HG02763 (cell line): Measurements from ENCODE around the gene B4GALT1.
A peak's percentile ranks its signal among the peaks of the same experiment; 100 is the strongest.

Experiments used
- ATAC-seq: cut with Tn5 transposase; IDR thresholded peaks from one replicate; pipeline ENCODE4 v1.9.1; 2021; ENCODE audit warnings: mild to moderate bottlenecking, moderate library complexity; ENCODE audit not compliant: unreplicated experiment

Gene B4GALT1

GRCh38 chr9:33125871-33126823 lies 41.0 kb downstream of the B4GALT1 start:
- ATAC-seq: no peak

- no peak for ATAC-seq
Measured at GRCh38 chr9:33125461-33125860, 41.7 kb downstream of the B4GALT1 start.

GRCh38 chr9:33124751-33125381 lies 42.3 kb downstream of the B4GALT1 start:
- ATAC-seq: peak; percentile 73

- ATAC-seq: no peak
Measured at GRCh38 chr9:33124046-33124445, 43.1 kb downstream of the B4GALT1 start.

DNA sequence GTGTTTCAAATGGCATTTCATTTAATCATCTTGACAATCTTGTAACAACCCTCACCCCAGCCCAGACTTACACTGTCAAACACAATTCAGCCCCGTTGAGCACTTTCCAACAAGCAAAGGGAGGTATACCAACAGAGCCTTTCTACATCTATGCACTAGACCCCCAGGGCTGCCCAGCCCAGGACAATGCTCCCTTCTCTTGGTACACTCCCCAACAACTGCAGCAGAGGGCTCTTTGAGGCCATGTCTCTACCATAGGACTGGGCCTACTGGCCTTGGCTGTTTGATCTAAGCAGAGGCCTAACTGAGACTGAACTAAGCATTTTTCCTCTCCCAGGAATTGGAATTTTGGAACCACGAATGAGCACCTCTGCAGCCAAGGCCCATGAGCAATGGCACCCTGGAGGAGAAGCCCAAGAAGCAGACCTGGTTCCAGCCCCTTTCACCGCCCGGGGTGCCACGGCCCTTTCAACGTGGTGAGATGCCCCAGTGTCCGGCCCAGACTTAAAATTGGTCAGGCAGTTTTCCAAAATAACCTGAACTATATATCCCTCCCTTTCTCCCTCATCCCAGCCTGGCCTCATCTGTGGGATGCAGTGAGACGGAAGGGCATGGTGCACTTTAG lies 43.6 kb downstream of the B4GALT1 start:
- no peak for ATAC-seq

DNA sequence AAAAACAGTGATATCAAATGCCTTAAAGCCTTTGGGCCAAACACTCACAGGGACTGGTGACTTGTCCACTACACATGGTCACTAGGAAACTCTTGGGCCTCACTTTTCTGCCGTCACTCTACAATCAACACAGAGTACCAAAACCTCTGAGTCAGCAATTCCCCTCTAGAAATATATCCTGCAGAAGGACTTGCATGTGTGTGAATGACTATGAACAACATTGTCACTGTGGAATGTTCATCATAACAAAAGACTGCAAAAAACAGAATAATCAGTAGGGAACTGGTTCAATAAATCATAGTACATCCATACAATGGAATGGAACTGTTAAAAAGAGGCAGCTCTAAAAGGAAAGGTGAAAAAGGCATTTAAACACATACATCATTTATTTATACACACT lies 46.5 kb downstream of the B4GALT1 start:
- no peak for ATAC-seq

DNA sequence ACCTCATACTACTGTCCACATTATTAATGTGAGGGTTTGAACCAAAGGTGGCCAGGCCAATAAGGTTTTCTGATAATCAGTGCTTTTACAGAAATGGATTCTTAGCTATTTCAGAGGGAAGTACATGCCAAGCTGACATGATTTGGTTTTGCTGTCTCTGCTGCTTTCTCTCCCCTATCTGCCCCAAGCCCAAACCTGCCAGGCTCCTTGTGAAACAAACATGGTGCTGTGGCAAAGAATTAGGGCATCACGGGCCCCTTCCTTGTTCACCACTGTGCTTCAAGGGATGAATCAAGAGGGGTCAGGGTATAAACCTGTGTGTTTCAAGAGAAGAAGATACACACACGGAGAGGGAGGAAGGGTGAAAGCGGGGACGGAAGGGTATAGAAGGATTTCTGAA lies 49.3 kb downstream of the B4GALT1 start:
- no peak for ATAC-seq

- no peak for ATAC-seq
Measured at GRCh38 chr9:33117306-33117705, 49.8 kb downstream of the B4GALT1 start.

- no peak for ATAC-seq
Measured at GRCh38 chr9:33116860-33117259, 50.3 kb downstream of the B4GALT1 start.

- ATAC-seq: no peak
Measured at GRCh38 chr9:33114746-33115145, 52.4 kb downstream of the B4GALT1 start.

GRCh38 chr9:33113799-33114547 lies 53.2 kb downstream of the B4GALT1 start:
- ATAC-seq: no peak

DNA sequence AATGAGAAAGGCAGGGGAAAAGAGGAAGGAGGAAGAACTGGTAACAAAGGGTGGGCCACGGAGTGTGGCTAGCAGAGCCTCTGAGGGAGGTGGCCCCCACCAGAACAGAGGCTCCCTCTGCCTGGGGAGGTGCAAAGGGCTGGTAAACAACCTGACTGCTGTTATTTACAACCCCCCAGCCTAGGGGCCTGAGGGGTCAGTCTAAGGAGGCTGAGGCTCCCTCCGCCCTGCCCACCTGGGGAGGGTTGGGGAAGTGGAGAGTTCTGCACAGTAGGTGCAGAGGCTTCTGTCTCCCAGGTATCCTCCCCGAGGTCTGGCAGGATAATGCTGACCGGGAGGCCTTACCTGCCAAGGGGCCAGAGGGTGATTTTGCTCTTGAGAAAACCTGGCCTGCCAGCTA lies 55.0 kb downstream of the B4GALT1 start:
- ATAC-seq: no peak

- no peak for ATAC-seq
Measured at GRCh38 chr9:33111631-33112030, 55.5 kb downstream of the B4GALT1 start.

GRCh38 chr9:33110686-33111085 lies 56.5 kb downstream of the B4GALT1 start:
- no peak for ATAC-seq

DNA sequence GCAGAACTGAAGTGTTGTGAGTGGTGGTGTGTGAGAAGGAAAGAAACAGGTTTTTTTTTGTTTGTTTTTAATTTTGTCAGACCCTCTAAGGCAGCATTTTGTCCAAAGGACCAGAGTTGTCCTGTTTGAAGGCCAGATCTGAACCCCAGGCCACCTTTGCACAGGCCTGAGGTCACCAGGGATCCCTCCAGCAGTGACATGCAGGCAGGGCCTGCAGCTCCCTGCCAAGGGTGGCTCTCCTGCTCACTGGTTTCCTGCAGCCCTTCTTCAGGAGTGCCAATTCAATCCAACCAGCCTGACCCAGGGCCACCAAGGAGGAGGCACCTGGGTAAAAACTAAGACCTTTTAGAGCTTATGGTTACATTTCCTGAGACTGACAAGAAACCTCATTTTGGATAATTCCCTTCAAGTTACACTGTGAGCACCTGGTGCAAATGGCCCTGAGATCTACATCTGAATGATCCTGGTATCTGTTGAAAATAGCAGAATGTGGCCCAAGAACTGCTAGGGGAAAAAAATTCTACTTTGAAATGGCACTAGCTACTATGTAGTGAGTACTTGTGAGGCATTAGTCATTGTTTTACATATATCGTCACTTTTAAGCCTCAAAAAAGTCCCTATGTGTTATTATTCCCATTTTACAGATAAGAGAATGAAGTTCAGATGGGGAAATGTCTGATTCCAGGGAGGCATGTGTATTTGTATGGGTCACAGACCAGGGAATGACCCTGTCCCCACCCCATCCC lies 57.1 kb downstream of the B4GALT1 start:
- no peak for ATAC-seq

GRCh38 chr9:33109097-33109496 lies 58.0 kb downstream of the B4GALT1 start:
- ATAC-seq: no peak

- ATAC-seq: no peak
Measured at GRCh38 chr9:33108472-33108871, 58.7 kb downstream of the B4GALT1 start.

DNA sequence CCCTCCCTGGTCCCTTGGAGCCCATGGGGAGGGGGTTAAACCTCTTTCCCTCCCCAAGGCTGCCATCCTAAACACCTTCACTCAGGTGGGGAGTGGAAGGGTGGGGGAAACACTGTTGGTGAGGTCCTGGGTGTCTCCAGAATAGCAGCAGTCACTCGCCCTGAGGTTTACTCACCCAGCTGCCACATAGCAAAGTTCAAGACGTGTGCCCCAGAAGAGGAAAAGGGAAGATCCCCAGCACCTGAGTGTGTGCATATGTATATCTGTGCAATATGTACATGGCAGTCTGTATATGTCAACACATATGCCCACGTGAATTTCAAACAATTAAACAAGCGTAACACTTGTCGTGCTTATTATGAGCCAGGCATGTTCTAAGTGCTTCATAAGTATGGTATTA lies 59.4 kb downstream of the B4GALT1 start:
- ATAC-seq: no peak

DNA sequence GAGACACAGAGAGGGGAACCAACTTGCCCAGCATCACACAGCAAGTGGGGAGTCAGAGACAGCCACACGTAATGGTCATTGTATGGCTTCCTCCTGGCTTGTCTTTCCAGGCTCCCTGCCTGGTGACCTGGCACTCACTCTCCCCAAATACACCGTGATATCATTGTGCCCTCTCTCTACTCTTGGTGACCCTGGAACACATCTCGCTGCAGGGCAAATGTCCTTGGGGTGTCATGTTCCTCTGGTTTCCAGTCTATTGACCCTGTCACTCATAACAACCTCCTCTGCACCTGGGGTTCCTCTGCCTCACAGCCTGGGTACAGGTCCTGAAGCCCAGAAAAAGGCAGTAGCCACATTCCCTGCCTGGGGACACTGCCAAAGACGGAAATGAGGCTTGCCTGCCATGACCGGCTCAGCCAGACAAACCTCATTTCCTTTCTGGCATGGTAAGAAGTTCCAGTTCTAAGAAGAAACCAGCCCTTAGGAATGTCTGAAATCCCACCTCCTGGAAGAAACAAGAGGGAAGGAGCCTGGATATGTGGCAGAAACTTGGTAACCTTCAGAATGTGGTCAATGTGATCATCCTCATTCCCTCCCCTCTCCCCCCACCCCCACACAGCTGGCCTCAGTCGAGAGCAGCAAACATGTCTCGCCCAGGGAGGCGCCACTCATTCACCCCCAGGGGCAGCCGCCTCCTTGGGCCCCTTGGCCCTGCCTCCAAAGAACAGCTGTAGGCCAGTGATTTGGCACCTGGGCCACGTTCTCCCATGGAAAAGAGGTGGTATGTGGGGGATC lies 60.1 kb downstream of the B4GALT1 start:
- no peak for ATAC-seq

GRCh38 chr9:33106372-33106771 lies 60.8 kb downstream of the B4GALT1 start:
- ATAC-seq: no peak
